Skeletal muscle satellite cell (primary cell): ENCODE results near the gene REXO1.

Source experiments
- H3K27me3 ChIP-seq: 2 replicates; pipeline ENCODE4 v1.7.0; 2013; ENCODE audit warnings: low read length; ENCODE audit not compliant: control insufficient read depth, insufficient read depth
- H3K36me3 ChIP-seq: 2 replicates; pipeline ENCODE4 v1.7.0; 2013; ENCODE audit warnings: mild to moderate bottlenecking, control low read depth, low read length; ENCODE audit not compliant: insufficient read depth
- H3K4me1 ChIP-seq: 2 replicates; pipeline ENCODE4 v1.7.0; 2013; ENCODE audit warnings: low read length; ENCODE audit not compliant: control insufficient read depth, insufficient read depth
- H3K4me2 ChIP-seq: 2 replicates; pipeline ENCODE4 v1.7.0; 2013; ENCODE audit warnings: mild to moderate bottlenecking, low read length
- H3K4me3 ChIP-seq: 2 replicates; pipeline ENCODE4 v1.7.0; 2013; ENCODE audit warnings: low read length
- H3K9ac ChIP-seq: 2 replicates; pipeline ENCODE4 v1.7.0; 2013; ENCODE audit warnings: mild to moderate bottlenecking, low read depth, low read length, moderate library complexity
- H3K9me3 ChIP-seq: replicated peaks from 2 replicates; pipeline ENCODE4 v1.7.0; 2013; ENCODE audit warnings: mild to moderate bottlenecking, control low read depth, low read length

The REXO1 gene

GRCh38 chr19:1783874-1784273, 64.4 kb downstream of the REXO1 start:
- peaks cover 34% of the 10 kb centered on the region for H3K27me3 ChIP-seq
- no peaks in the 10 kb centered on the region for H3K36me3 ChIP-seq
- peaks cover 12% of the 10 kb centered on the region for H3K9me3 ChIP-seq
- no peak overlapping the region for H3K4me2 ChIP-seq
- no peaks in the 10 kb centered on the region for H3K4me1 ChIP-seq
- H3K4me3 ChIP-seq: no peak overlapping the region
- no peak overlapping the region for H3K9ac ChIP-seq

DNA sequence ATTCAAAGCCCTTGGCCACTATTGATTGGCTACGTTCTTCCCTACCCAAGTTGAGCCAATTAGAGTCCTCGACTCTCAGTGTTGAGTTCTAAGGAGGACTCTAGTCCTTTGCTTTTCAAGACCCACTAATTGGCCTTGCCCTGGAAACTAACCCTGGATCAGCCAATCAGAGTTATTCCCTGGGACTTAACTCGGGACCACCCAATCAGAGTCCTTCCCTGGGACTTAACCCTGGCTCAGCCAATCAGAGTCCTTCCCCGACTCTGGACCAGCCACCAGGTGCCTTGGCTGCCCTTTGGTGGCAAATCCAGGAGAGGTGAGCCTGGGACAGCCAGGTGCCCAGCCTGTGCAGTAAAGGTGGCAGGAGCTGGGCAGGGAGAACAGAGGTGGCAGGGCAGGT, 64.9 kb downstream of the REXO1 start:
- Histone ChIP-seq H3K9ac (no peak overlapping the region), H3K36me3 (no peaks in the 10 kb centered on the region), H3K27me3 (peaks cover 35% of the 10 kb centered on the region), H3K4me2 (no peak overlapping the region), H3K4me3 (no peak overlapping the region), H3K4me1 (no peaks in the 10 kb centered on the region), H3K9me3 (peaks cover 12% of the 10 kb centered on the region)

DNA sequence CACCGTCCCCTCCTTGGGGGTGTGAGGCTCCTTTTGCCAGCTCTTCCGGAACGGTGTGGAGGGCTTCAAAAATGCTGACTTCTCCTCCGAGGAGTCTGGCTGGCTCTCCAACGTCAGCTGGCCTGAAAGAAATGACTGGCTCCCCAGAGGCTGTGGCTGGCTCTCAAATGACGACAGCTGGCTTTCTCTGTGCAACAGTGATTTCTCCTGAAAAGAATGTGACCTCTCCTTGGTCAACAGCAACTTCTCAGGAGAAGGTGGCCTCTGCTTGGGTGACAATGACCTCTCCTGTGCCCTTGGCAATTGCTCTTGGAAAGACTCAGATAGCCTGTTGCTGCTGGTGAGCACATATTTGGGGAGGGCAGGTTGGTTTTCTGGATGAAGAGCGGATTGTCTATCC, 65.8 kb downstream of the REXO1 start:
- Histone ChIP-seq H3K27me3 (peaks cover 36% of the 10 kb centered on the region), H3K4me3 (no peak overlapping the region), H3K4me1 (no peaks in the 10 kb centered on the region), H3K36me3 (no peaks in the 10 kb centered on the region), H3K9me3 (peaks cover 12% of the 10 kb centered on the region), H3K9ac (no peak overlapping the region), H3K4me2 (no peak overlapping the region)

DNA sequence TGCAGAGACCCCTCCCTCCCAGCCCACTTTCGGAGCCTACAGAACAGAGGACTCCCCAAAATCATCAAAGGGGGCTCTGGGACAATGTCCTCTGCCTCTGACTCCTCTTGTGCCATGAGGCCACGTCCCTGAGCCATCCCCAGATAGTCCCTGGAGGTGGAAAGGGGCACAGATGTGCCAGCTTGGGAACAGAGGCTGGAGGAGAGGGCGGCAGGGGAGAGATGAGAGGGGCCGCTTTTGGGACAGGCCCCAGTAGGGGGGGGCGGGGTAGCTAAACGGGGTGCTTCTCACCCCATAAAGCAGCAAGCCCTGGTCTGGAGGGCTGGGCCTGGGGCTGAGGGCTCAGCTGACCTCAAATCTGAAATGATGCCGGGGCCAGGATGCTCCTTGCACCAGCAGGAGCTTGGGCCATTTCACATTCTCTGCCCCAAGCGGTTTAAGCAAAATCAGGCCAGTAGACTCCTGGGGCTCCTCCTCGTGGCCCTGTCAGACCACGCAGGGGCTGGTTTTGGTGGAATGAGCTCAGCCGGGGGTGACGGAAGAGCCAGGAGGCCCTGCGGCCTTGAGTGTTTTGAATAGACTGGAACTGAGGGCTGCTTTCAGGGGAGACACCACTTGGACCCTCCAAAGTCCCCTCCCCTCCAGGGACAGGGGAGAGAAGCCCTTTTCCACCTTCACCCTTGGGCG, 67.9 kb downstream of the REXO1 start:
- peaks cover 12% of the 10 kb centered on the region for H3K9me3 ChIP-seq
- peaks cover 52% of the 10 kb centered on the region for H3K27me3 ChIP-seq

DNA sequence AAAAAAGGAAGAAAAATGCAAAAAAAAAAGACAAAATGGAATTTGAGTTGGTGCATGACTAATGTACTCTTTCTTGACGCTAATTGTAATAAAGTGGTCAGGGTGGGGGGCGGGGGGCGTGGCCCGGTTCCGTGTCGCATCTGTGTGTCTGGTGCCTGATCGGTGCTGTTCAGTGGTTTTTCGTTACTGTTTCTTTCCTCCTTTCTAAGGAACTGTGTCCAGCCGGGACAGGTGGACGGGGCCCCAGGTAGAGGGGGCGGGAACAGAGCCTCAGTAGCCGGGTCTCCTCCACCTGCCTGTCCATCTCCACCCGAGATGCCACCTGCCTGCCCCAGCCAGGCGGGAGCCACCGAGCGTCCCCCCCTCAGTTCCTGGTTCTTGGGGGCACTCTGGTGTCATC, 68.7 kb downstream of the REXO1 start:
- Histone ChIP-seq H3K4me3 (no peak overlapping the region), H3K36me3 (no peaks in the 10 kb centered on the region), H3K4me1 (no peaks in the 10 kb centered on the region), H3K9ac (no peak overlapping the region), H3K4me2 (no peak overlapping the region), H3K27me3 (peaks cover 55% of the 10 kb centered on the region), H3K9me3 (peaks cover 12% of the 10 kb centered on the region)

More for the DNA sequence above, 67.9 kb downstream of the REXO1 start:
- H3K4me1 ChIP-seq: no peaks in the 10 kb centered on the region
- no peaks in the 10 kb centered on the region for H3K36me3 ChIP-seq
- H3K4me2 ChIP-seq: no peak overlapping the region
- H3K4me3 ChIP-seq: no peak overlapping the region
- H3K9ac ChIP-seq: no peak overlapping the region

DNA sequence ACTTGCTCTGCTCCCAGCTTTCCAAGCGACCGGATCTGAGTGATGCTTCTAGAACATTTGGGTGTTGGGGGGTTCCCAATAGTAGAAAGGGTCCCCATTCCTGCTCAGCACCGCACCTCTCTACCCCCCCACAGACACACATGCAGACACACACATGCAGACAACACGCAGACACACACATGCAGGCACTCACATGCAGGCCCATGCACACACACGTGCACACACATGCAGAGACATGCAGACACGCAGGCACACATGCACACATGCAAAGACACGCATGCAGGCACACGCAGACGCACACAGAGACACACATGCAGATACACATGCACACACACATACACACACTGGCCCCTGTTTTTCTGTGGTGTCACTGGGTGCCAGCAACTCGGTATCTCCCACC, 71.1 kb downstream of the REXO1 start:
- Histone ChIP-seq H3K9me3 (peaks cover 7% of the 10 kb centered on the region), H3K4me1 (peaks cover 10% of the 10 kb centered on the region), H3K4me2 (no peak overlapping the region), H3K27me3 (peaks cover 67% of the 10 kb centered on the region), H3K9ac (no peak overlapping the region), H3K4me3 (no peak overlapping the region), H3K36me3 (no peaks in the 10 kb centered on the region)

GRCh38 chr19:1776606-1777147, 71.6 kb downstream of the REXO1 start:
- peaks cover 10% of the 10 kb centered on the region for H3K4me1 ChIP-seq
- no peaks in the 10 kb centered on the region for H3K36me3 ChIP-seq
- peaks cover 2% of the 10 kb centered on the region for H3K9me3 ChIP-seq
- no peak overlapping the region for H3K4me3 ChIP-seq
- no peak overlapping the region for H3K4me2 ChIP-seq
- H3K9ac ChIP-seq: no peak overlapping the region
- H3K27me3 ChIP-seq: peaks cover 67% of the 10 kb centered on the region

GRCh38 chr19:1775951-1776605, 72.2 kb downstream of the REXO1 start:
- H3K9ac ChIP-seq: no peak overlapping the region
- H3K36me3 ChIP-seq: no peaks in the 10 kb centered on the region
- peaks cover 4% of the 10 kb centered on the region for H3K9me3 ChIP-seq
- peaks cover 72% of the 10 kb centered on the region for H3K27me3 ChIP-seq
- peaks cover 10% of the 10 kb centered on the region for H3K4me1 ChIP-seq
- H3K4me3 ChIP-seq: no peak overlapping the region
- H3K4me2 ChIP-seq: no peak overlapping the region

DNA sequence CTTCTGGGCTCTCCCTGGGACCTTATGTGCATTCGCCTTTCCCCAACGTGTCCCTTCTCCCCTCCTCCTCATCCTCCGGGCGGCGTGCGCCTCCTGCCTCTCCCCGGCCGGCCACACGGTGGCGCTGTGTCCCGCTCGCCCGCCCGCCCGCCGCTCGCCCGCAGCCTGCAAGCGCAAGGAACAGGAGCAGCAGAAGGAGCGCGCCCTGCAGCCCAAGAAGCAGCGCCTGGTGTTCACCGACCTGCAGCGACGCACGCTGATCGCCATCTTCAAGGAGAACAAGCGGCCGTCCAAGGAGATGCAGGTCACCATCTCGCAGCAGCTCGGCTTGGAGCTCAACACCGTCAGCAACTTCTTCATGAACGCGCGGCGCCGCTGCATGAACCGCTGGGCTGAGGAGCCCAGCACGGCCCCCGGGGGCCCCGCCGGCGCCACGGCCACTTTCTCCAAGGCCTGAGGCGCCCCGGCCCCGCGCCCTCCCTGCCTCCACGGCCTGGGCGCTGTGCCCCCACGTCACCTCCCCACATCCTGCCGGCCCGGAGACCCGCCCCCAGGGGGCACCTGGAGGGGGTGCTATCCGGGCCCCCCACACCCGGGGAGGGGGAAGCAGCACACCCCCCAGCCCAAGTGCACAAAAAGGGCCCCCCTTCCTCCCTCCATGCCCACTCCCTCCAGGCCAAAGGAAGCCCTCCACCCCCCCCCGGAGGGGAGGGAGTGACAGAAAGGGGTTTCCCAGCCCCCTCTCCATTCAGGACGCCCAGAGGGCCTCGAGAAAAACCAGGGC, 73.1 kb downstream of the REXO1 start:
- Histone ChIP-seq H3K4me3 (no peak overlapping the region), H3K4me1 (peaks cover 10% of the 10 kb centered on the region), H3K36me3 (no peaks in the 10 kb centered on the region), H3K4me2 (no peak overlapping the region), H3K9ac (no peak overlapping the region), H3K27me3 (peaks cover 70% of the 10 kb centered on the region), H3K9me3 (peaks cover 12% of the 10 kb centered on the region)

DNA sequence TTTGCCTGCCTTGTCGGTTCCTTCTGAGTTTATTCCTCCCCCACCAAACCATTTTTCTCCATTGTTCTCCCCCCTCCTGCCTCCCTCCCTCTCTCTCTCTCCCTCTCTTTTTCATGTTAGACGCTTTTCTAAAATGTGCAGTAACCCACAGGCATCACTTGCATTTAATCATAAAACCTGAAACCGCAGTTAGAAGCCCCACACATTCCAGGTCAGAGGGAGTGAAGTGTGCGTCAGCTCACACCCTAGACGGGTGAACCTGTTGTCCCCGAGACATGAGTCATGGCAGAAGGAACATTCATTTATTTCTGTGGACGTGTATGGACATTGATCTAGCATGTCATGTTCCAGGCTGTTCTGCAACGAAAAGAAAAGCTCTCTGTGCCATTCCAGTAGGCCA, 75.1 kb downstream of the REXO1 start:
- peaks cover 10% of the 10 kb centered on the region for H3K4me1 ChIP-seq
- H3K9ac ChIP-seq: no peak overlapping the region
- no peaks in the 10 kb centered on the region for H3K36me3 ChIP-seq
- H3K4me2 ChIP-seq: no peak overlapping the region
- H3K27me3 ChIP-seq: peaks cover 57% of the 10 kb centered on the region
- peaks cover 12% of the 10 kb centered on the region for H3K9me3 ChIP-seq
- no peak overlapping the region for H3K4me3 ChIP-seq

GRCh38 chr19:1770866-1771576, 77.3 kb downstream of the REXO1 start:
- Histone ChIP-seq H3K4me2 (no peak overlapping the region), H3K27me3 (peaks cover 58% of the 10 kb centered on the region), H3K4me1 (peaks cover 10% of the 10 kb centered on the region), H3K9ac (no peak overlapping the region), H3K4me3 (no peak overlapping the region), H3K9me3 (peaks cover 12% of the 10 kb centered on the region), H3K36me3 (no peaks in the 10 kb centered on the region)
